ENCODE results near the gene HDAC4.

HDAC4 gene

GRCh38 chr2:239208465-239209180 lies 192.2 kb downstream of the HDAC4 start:
- Histone ChIP-seq H3K9ac (ENCODE audit: low read length) (no peak overlapping the region), H4K20me1 (ENCODE audit: low read depth, low read length) (0 out of 2 replicates have a peak, but pooled peaks cover 3% of the 10 kb centered on the region)

GRCh38 chr2:239206851-239207250 lies 194.0 kb downstream of the HDAC4 start:
- Histone ChIP-seq H3K36me3 (ENCODE audit: low read length) (no peaks in the 10 kb centered on the region), H3K27ac (ENCODE audit: low read depth, low read length) (no peak overlapping the region), H2AFZ (ENCODE audit: low read depth, low read length, severe bottlenecking) (no peak overlapping the region), H3K9me3 (ENCODE audit: insufficient read depth, low read length) (no peaks in the 10 kb centered on the region), H3K9me2 (replicated peaks; ENCODE audit: insufficient read depth, low read length) (no peaks in the 10 kb centered on the region), H3K4me3 (ENCODE audit: insufficient read depth, low read length, poor library complexity, severe bottlenecking) (no peak overlapping the region), H3K27me3 (ENCODE audit: low read length) (no peaks in the 10 kb centered on the region), H4K20me1 (ENCODE audit: low read depth, low read length) (0 out of 2 replicates have a peak, but pooled peaks cover 3% of the 10 kb centered on the region), H3K4me2 (ENCODE audit: low read depth, low read length, poor library complexity, severe bottlenecking) (no peak overlapping the region), H3K79me2 (ENCODE audit: insufficient read depth, low read length) (no peaks in the 10 kb centered on the region), H3F3A (ENCODE audit: insufficient read depth) (no peaks in the 10 kb centered on the region), H3K9ac (ENCODE audit: low read length) (no peak overlapping the region)
- TF ChIP-seq EZH2phosphoT487 (conservative IDR thresholded peaks at IDR 0.05; ENCODE audit: low read length): no peak
- TF ChIP-seq CTCF (IDR thresholded peaks at IDR 0.05; ENCODE audit: insufficient read depth, low read length, poor library complexity, severe bottlenecking): no peak

More at GRCh38 chr2:239208465-239209180, 192.2 kb downstream of the HDAC4 start:
- Histone ChIP-seq H3F3A (ENCODE audit: insufficient read depth) (no peaks in the 10 kb centered on the region), H3K4me2 (ENCODE audit: low read depth, low read length, poor library complexity, severe bottlenecking) (no peak overlapping the region), H3K27me3 (ENCODE audit: low read length) (no peaks in the 10 kb centered on the region), H3K36me3 (ENCODE audit: low read length) (no peaks in the 10 kb centered on the region), H3K9me3 (ENCODE audit: insufficient read depth, low read length) (no peaks in the 10 kb centered on the region), H3K4me3 (ENCODE audit: insufficient read depth, low read length, poor library complexity, severe bottlenecking) (no peak overlapping the region), H3K79me2 (ENCODE audit: insufficient read depth, low read length) (no peaks in the 10 kb centered on the region), H3K9me2 (replicated peaks; ENCODE audit: insufficient read depth, low read length) (no peaks in the 10 kb centered on the region), H2AFZ (ENCODE audit: low read depth, low read length, severe bottlenecking) (no peak overlapping the region), H3K27ac (ENCODE audit: low read depth, low read length) (no peak overlapping the region)
- TF ChIP-seq CTCF (IDR thresholded peaks at IDR 0.05; ENCODE audit: insufficient read depth, low read length, poor library complexity, severe bottlenecking) (no peak), EZH2phosphoT487 (conservative IDR thresholded peaks at IDR 0.05; ENCODE audit: low read length) (no peak)

GRCh38 chr2:239206042-239206441 lies 194.8 kb downstream of the HDAC4 start:
- Histone ChIP-seq H3K79me2 (ENCODE audit: insufficient read depth, low read length) (no peaks in the 10 kb centered on the region), H3F3A (ENCODE audit: insufficient read depth) (no peaks in the 10 kb centered on the region), H3K4me2 (ENCODE audit: low read depth, low read length, poor library complexity, severe bottlenecking) (no peak overlapping the region), H4K20me1 (ENCODE audit: low read depth, low read length) (0 out of 2 replicates have a peak, but pooled peaks cover 3% of the 10 kb centered on the region), H3K36me3 (ENCODE audit: low read length) (no peaks in the 10 kb centered on the region), H3K9me3 (ENCODE audit: insufficient read depth, low read length) (no peaks in the 10 kb centered on the region), H3K27me3 (ENCODE audit: low read length) (no peaks in the 10 kb centered on the region), H3K9me2 (replicated peaks; ENCODE audit: insufficient read depth, low read length) (no peaks in the 10 kb centered on the region), H3K4me3 (ENCODE audit: insufficient read depth, low read length, poor library complexity, severe bottlenecking) (no peak overlapping the region), H3K27ac (ENCODE audit: low read depth, low read length) (no peak overlapping the region), H3K9ac (ENCODE audit: low read length) (no peak overlapping the region), H2AFZ (ENCODE audit: low read depth, low read length, severe bottlenecking) (no peak overlapping the region)
- TF ChIP-seq CTCF (IDR thresholded peaks at IDR 0.05; ENCODE audit: insufficient read depth, low read length, poor library complexity, severe bottlenecking): no peak
- TF ChIP-seq EZH2phosphoT487 (conservative IDR thresholded peaks at IDR 0.05; ENCODE audit: low read length): no peak
